SJSA1 (cell line): ENCODE results near the gene DENND1C. TPM values are rescaled to one million over a fixed set of nuclear protein-coding genes. Genes with fewer than 3 reads are reported as not detected.

Experiments
- DNase-seq, 2 experiments: peaks; one replicate each; pipeline ENCODE4 v3.0.0-alpha.2; 2015 to 2020; ENCODE audit warnings: low spot score in 2 of 2, low read depth in 1 of 2
- H3K27ac ChIP-seq: fragments of 250-450 bp; sonication (Bioruptor Pico); 2 replicates; pipeline ENCODE4 v1.5.1; 2020; ENCODE audit warnings: mild to moderate bottlenecking, moderate library complexity
- H3K27me3 ChIP-seq: fragments of 250-450 bp; sonication (Bioruptor Pico); replicated peaks from 2 replicates; pipeline ENCODE4 v1.5.1; 2020; ENCODE audit warnings: mild to moderate bottlenecking, moderate library complexity
- H3K36me3 ChIP-seq: fragments of 250-450 bp; sonication (Bioruptor Pico); 2 replicates; pipeline ENCODE4 v1.5.1; 2020; ENCODE audit warnings: mild to moderate bottlenecking
- H3K4me1 ChIP-seq: fragments of 250-450 bp; sonication (Bioruptor Pico); replicated peaks from 2 replicates; pipeline ENCODE4 v1.6.1; 2021; ENCODE audit warnings: mild to moderate bottlenecking
- H3K4me3 ChIP-seq: fragments of 250-450 bp; sonication (Bioruptor Pico); 2 replicates; pipeline ENCODE4 v1.5.1; 2020; ENCODE audit warnings: mild to moderate bottlenecking
- H3K9me3 ChIP-seq: fragments of 250-450 bp; sonication (Bioruptor Pico); replicated peaks from 2 replicates; pipeline ENCODE4 v1.5.1; 2020; ENCODE audit warnings: mild to moderate bottlenecking
- total RNA-seq: library from RNA; depleted of rRNA; stranded (reverse); fragments of >200 nt; shearing (Covaris generic); gene quantifications from 2 replicates; pipeline ENCODE4 v1.2.3, GENCODE V29; 2014; rRNA removed

Gene DENND1C
- total RNA-seq, 1 experiment from 2014 or later, result not detected

- peak; percentile 100 for DNase-seq
- H3K36me3 ChIP-seq, result peaks cover 38% of the 10 kb centered on the region
- peaks cover 7% of the 10 kb centered on the region for H3K27me3 ChIP-seq
- no peaks in the 10 kb centered on the region for H3K9me3 ChIP-seq
- H3K4me3 ChIP-seq, result peak overlapping the region; percentile 77
- 0 out of 2 replicates have a peak overlapping the region, but pooled peaks have one; percentile 6 for H3K27ac ChIP-seq
- peaks cover 12% of the 10 kb centered on the region for H3K4me1 ChIP-seq
Measured at GRCh38 chr19:6424939-6425731, 56.5 kb downstream of the DENND1C start.

GRCh38 chr19:6424195-6424938, 57.2 kb downstream of the DENND1C start, which contains the start of gene KHSRP:
Gene KHSRP (minus strand): TSS chr19:6424811. CDS start chr19:6424701, 110 bp downstream.
- peaks cover 46% of the 10 kb centered on the region for H3K36me3 ChIP-seq
- H3K9me3 ChIP-seq, result no peaks in the 10 kb centered on the region
- H3K27ac ChIP-seq, result peak within 1 kb of the TSS; percentile 35; the same call in 1 of the 2 replicates
- H3K4me3 ChIP-seq, result peak within 1 kb of the TSS; percentile 77
- no peaks in the 10 kb centered on the region for H3K27me3 ChIP-seq
- DNase-seq, result no peak
- peaks cover 12% of the 10 kb centered on the region for H3K4me1 ChIP-seq

DNA sequence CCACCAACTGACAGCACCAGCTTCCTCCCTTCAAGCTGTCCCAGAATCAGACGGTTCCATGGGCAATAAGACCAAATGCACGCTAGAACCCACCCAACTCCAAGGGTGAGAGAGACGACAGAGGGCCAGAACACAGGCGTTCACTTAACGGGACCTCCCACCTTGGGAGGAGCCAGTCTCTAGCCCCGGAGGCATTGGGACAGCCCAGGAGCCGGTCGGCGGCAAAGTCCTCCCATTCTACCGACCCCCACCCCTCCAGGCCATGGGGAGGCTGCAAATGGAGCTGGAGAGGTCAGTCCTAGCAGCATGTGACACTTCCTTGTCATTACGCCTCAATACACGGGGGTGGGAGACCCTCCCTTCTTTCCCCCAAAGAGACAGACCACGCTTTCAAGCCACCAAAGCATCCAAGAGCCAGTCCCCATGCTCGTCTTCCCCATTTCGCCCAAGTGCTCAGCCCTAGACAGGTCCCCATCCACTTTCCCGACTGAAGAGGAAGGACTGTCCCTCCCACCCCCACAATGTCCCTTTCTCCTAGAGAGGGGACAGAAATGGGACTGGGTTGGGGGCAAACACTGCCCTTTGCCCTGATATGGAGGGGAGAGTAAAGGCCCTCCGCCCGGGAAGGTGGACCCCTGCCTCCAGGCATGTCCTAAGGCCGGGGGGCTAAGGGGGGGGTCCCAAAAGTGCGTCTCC, 57.9 kb downstream of the DENND1C start:
- peaks cover 12% of the 10 kb centered on the region for H3K4me1 ChIP-seq
- no peak overlapping the region for H3K27ac ChIP-seq
- no peaks in the 10 kb centered on the region for H3K9me3 ChIP-seq
- no peaks in the 10 kb centered on the region for H3K27me3 ChIP-seq
- H3K4me3 ChIP-seq, result peak overlapping the region; percentile 77
- peak; percentile 53 to 75 for DNase-seq
- peaks cover 53% of the 10 kb centered on the region for H3K36me3 ChIP-seq

GRCh38 chr19:6421075-6422014, 60.2 kb downstream of the DENND1C start:
- DNase-seq, result no peak
- H3K4me1 ChIP-seq, result peaks cover 12% of the 10 kb centered on the region
- no peaks in the 10 kb centered on the region for H3K9me3 ChIP-seq
- H3K4me3 ChIP-seq, result no peak overlapping the region
- no peaks in the 10 kb centered on the region for H3K27me3 ChIP-seq
- peaks cover 76% of the 10 kb centered on the region for H3K36me3 ChIP-seq
- H3K27ac ChIP-seq, result no peak overlapping the region

DNA sequence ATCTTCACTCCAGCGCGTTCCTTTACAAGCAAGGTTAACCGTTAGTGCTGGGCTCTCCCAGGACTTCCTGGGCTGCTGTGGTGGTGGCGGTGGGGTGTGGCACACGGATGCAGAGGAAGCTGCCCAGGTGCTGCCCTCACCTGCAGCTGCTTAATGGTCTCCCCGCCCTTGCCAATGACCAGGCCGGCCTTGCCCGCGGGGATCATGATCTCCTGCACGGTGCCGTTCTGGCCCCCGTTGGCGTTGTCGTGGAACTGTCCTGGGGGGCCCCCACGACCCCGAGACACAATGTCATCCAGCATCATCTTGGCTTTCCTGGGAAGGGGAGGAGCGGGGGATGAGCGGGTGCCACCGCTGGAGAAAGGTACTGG, 63.0 kb downstream of the DENND1C start:
- no peak for DNase-seq
- H3K4me1 ChIP-seq, result peaks cover 7% of the 10 kb centered on the region
- no peaks in the 10 kb centered on the region for H3K9me3 ChIP-seq
- peaks cover 94% of the 10 kb centered on the region for H3K36me3 ChIP-seq
- H3K4me3 ChIP-seq, result no peak overlapping the region
- no peaks in the 10 kb centered on the region for H3K27me3 ChIP-seq
- H3K27ac ChIP-seq, result no peak overlapping the region

- Histone ChIP-seq H3K27me3 (no peaks in the 10 kb centered on the region), H3K27ac (no peak overlapping the region), H3K36me3 (peaks cover 89% of the 10 kb centered on the region), H3K4me3 (no peak overlapping the region), H3K9me3 (no peaks in the 10 kb centered on the region), H3K4me1 (peaks cover 1% of the 10 kb centered on the region)
- DNase-seq, result no peak
Measured at GRCh38 chr19:6417713-6418561, 63.6 kb downstream of the DENND1C start.

Other genes starting within 250 kb of the DENND1C start
- 9.1 and 13.4 TPM in 2 replicates for gene MLLT1, start 201.8 kb downstream of the DENND1C start, total RNA-seq
- gene ACER1, start 148.2 kb downstream of the DENND1C start, total RNA-seq, result not detected in 2 replicates
- 106 and 118 TPM in 2 replicates for gene CLPP, start 120.3 kb downstream of the DENND1C start, total RNA-seq
- 24.0 and 45.2 TPM in 2 replicates for gene ALKBH7, start 109.0 kb downstream of the DENND1C start, total RNA-seq
- 1.2 and 1.3 TPM in 2 replicates for gene PSPN, start 105.9 kb downstream of the DENND1C start, total RNA-seq
- 35.6 and 46.9 TPM in 2 replicates for gene GTF2F1, start 88.6 kb downstream of the DENND1C start, total RNA-seq
- gene KHSRP, start 57.0 kb downstream of the DENND1C start, total RNA-seq, result 66.3 and 129 TPM in 2 replicates
- gene SLC25A41, start 48.0 kb downstream of the DENND1C start, total RNA-seq, result not detected in 2 replicates
- 3.9 and 5.0 TPM in 2 replicates for gene SLC25A23, start 22.0 kb downstream of the DENND1C start, total RNA-seq
- not detected in 2 replicates for gene CRB3, start 17.5 kb downstream of the DENND1C start, total RNA-seq
- not detected in 2 replicates for gene TUBB4A, start 20.5 kb upstream of the DENND1C start, total RNA-seq
- gene TNFSF9, start 49.2 kb upstream of the DENND1C start, total RNA-seq, result 16.3 and 18.2 TPM in 2 replicates
- 122 and 128 TPM in 2 replicates for gene CD70, start 109.4 kb upstream of the DENND1C start, total RNA-seq
- not detected in 2 replicates for gene TNFSF14, start 188.4 kb upstream of the DENND1C start, total RNA-seq
- gene C3, start 238.9 kb upstream of the DENND1C start, total RNA-seq, result not detected in 2 replicates